IMR-90 (cell line): ENCODE data around the gene LARP4B. TPM values are rescaled to one million over a fixed set of nuclear protein-coding genes. Genes with fewer than 3 reads are reported as not detected.

Experiments used
- ATAC-seq: fragments of 200-7000 bp; cut with Tn5 transposase; 2 replicates; pipeline ENCODE4 v1.9.1; 2020; ENCODE audit warnings: low read depth, mild to moderate bottlenecking, moderate library complexity
- BruUV-seq: library from RNA; stranded (reverse); fragments of 400-500 nt; replicated peaks from 2 replicates; lab custom pipeline; 2021; lab: Mats Ljungman, UMichigan
- CTCF ChIA-PET: fragments of 300-600 bp; formaldehyde crosslinking; extraction: SDS; loops from one replicate; lab custom pipeline; 2021; ENCODE audit warnings: antibody characterized with exemption; lab: Yijun Ruan, JAX
- POLR2A ChIA-PET: fragments of 300-600 bp; sonication (Branson Sonifier 250); formaldehyde crosslinking; loops from one replicate; lab custom pipeline; 2022; ENCODE audit warnings: antibody characterized with exemption; ENCODE audit not compliant: unreplicated experiment; lab: Charles Lee
- DNase-seq: peaks from one replicate; pipeline ENCODE4 v3.0.0; 2013
- H2AFZ ChIP-seq: replicated peaks from 2 replicates; pipeline ENCODE3; 2013; ENCODE audit warnings: low read length, mild to moderate bottlenecking; ENCODE audit not compliant: poor library complexity
- H2AK5ac ChIP-seq: 2 replicates; pipeline ENCODE4 v1.6.1; 2013; ENCODE audit warnings: low read depth, low read length, inconsistent platforms
- H2AK9ac ChIP-seq: replicated peaks from 2 replicates; pipeline ENCODE3; 2013; ENCODE audit warnings: mild to moderate bottlenecking, low read depth, low read length, moderate library complexity; ENCODE audit not compliant: poor library complexity
- H2BK120ac ChIP-seq: 2 replicates; pipeline ENCODE4 v1.6.1; 2013; ENCODE audit warnings: low read depth, low read length, inconsistent platforms
- H2BK15ac ChIP-seq: 3 replicates; pipeline ENCODE4 v1.6.1; 2013; ENCODE audit warnings: low read depth, low read length, inconsistent platforms
- H2BK20ac ChIP-seq: 2 replicates; pipeline ENCODE4 v1.6.1; 2013; ENCODE audit warnings: low read depth, mild to moderate bottlenecking, inconsistent platforms, low read length, moderate library complexity
- H2BK5ac ChIP-seq: 2 replicates; pipeline ENCODE4 v1.6.1; 2013; ENCODE audit warnings: mild to moderate bottlenecking, low read depth, low read length, inconsistent platforms; ENCODE audit not compliant: poor library complexity, severe bottlenecking
- H3K14ac ChIP-seq: replicated peaks from 2 replicates; pipeline ENCODE4 v1.6.1; 2013; ENCODE audit warnings: low read depth, low read length, inconsistent platforms
- H3K18ac ChIP-seq: 2 replicates; pipeline ENCODE4 v1.6.1; 2013; ENCODE audit warnings: low read depth, low read length, control low read depth
- H3K23ac ChIP-seq: 2 replicates; pipeline ENCODE4 v1.6.1; 2013; ENCODE audit warnings: low read depth, low read length, inconsistent platforms
- H3K27ac ChIP-seq: 2 replicates; pipeline ENCODE4 v1.5.1; 2013; ENCODE audit warnings: mild to moderate bottlenecking, control low read depth, low read length; ENCODE audit not compliant: insufficient read depth
- H3K27me3 ChIP-seq: 2 replicates; pipeline ENCODE4 v1.6.1; 2013; ENCODE audit warnings: low read length; ENCODE audit not compliant: control insufficient read depth, insufficient read depth
- H3K36me3 ChIP-seq: 2 replicates; pipeline ENCODE4 v1.6.1; 2013; ENCODE audit warnings: low read length, mixed read lengths; ENCODE audit not compliant: control insufficient read depth, insufficient read depth
- H3K4ac ChIP-seq: 2 replicates; pipeline ENCODE4 v1.6.1; 2013; ENCODE audit warnings: low read depth, low read length, inconsistent platforms
- H3K4me1 ChIP-seq: 2 replicates; pipeline ENCODE4 v1.6.1; 2013; ENCODE audit warnings: low read length, mixed read lengths; ENCODE audit not compliant: control insufficient read depth, insufficient read depth
- H3K4me2 ChIP-seq: 2 replicates; pipeline ENCODE4 v1.6.1; 2013; ENCODE audit warnings: low read depth, mild to moderate bottlenecking, control low read depth, low read length, moderate library complexity
- H3K4me3 ChIP-seq: 2 replicates; pipeline ENCODE4 v1.5.1; 2013; ENCODE audit warnings: low read depth, mild to moderate bottlenecking, control low read depth, low read length, moderate library complexity; ENCODE audit not compliant: insufficient read depth
- H3K56ac ChIP-seq: 2 replicates; pipeline ENCODE4 v1.6.1; 2013; ENCODE audit warnings: low read length, inconsistent platforms; ENCODE audit not compliant: insufficient read depth; ENCODE audit errors: extremely low read depth
- H3K79me1 ChIP-seq, 2 experiments: 2 replicates each; pipeline ENCODE4 v1.6.1; 2013; ENCODE audit warnings: low read length in 2 of 2, inconsistent platforms in 1 of 2, low read depth in 1 of 2
- H3K9ac ChIP-seq: 2 replicates; pipeline ENCODE4 v1.6.1; 2013; ENCODE audit warnings: low read depth, low read length, control low read depth
- H3K9me1 ChIP-seq: 2 replicates; pipeline ENCODE4 v1.6.1; 2013; ENCODE audit warnings: low read length, inconsistent platforms; ENCODE audit not compliant: insufficient read depth
- H3K9me3 ChIP-seq: 2 replicates; pipeline ENCODE4 v1.6.1; 2013; ENCODE audit warnings: low read length; ENCODE audit not compliant: control insufficient read depth, insufficient read depth
- H4K20me1 ChIP-seq: 2 replicates; pipeline ENCODE4 v1.6.1; 2013; ENCODE audit warnings: low read length, inconsistent platforms; ENCODE audit not compliant: insufficient read depth
- H4K5ac ChIP-seq: 2 replicates; pipeline ENCODE4 v1.6.1; 2013; ENCODE audit warnings: mild to moderate bottlenecking, low read depth, low read length, control low read depth
- H4K8ac ChIP-seq, 2 experiments: 2 replicates each; pipeline ENCODE4 v1.6.1; 2013; ENCODE audit warnings: low read depth in 2 of 2, low read length in 2 of 2, control low read depth in 1 of 2, inconsistent platforms in 1 of 2
- H4K91ac ChIP-seq: 2 replicates; pipeline ENCODE4 v1.6.1; 2013; ENCODE audit warnings: low read depth, low read length, inconsistent platforms; ENCODE audit not compliant: insufficient read depth
- BHLHE40 ChIP-seq: fragments of 150-350 bp; IDR thresholded peaks from 2 replicates; pipeline ENCODE4 v1.6.1; 2016; ENCODE audit warnings: mild to moderate bottlenecking, low read depth, low read length
- CEBPB ChIP-seq: IDR thresholded peaks from 2 replicates; pipeline ENCODE4 v1.6.1; 2012; ENCODE audit warnings: low read depth, low read length, improper control_type of control experiment
- CTCF ChIP-seq: conservative IDR thresholded peaks from 2 replicates; pipeline ENCODE4 v1.5.1; 2012; ENCODE audit warnings: mild to moderate bottlenecking, low read depth, low read length, improper control_type of control experiment
- FOS ChIP-seq: fragments of 150-350 bp; IDR thresholded peaks from 2 replicates; pipeline ENCODE4 v1.6.1; 2016; ENCODE audit warnings: low read depth, low read length
- MAFK ChIP-seq: IDR thresholded peaks from 2 replicates; pipeline ENCODE4 v1.6.1; 2012; ENCODE audit warnings: low read depth, low read length, improper control_type of control experiment
- MAZ ChIP-seq: IDR thresholded peaks from 2 replicates; pipeline ENCODE4 v1.6.1; 2012; ENCODE audit warnings: low read depth, mild to moderate bottlenecking, low read length, improper control_type of control experiment, moderate library complexity, borderline replicate concordance
- MXI1 ChIP-seq: IDR thresholded peaks from 2 replicates; pipeline ENCODE4 v1.6.1; 2012; ENCODE audit warnings: low read depth, mild to moderate bottlenecking, low read length, moderate library complexity, borderline replicate concordance
- NFE2L2 ChIP-seq: fragments of 150-350 bp; IDR thresholded peaks from 2 replicates; pipeline ENCODE4 v1.6.1; 2016; ENCODE audit warnings: low read depth, mild to moderate bottlenecking, low read length
- POLR2A ChIP-seq: IDR thresholded peaks from 2 replicates; pipeline ENCODE4 v1.6.1; 2012; ENCODE audit warnings: mild to moderate bottlenecking, low read depth, low read length
- RAD21 ChIP-seq: IDR thresholded peaks from 2 replicates; pipeline ENCODE4 v1.6.1; 2012; ENCODE audit warnings: low read length, improper control_type of control experiment
- RCOR1 ChIP-seq: IDR thresholded peaks from 2 replicates; pipeline ENCODE4 v1.6.1; 2012; ENCODE audit warnings: mild to moderate bottlenecking, low read length, improper control_type of control experiment; ENCODE audit not compliant: insufficient replicate concordance
- RFX5 ChIP-seq: IDR thresholded peaks from 2 replicates; pipeline ENCODE4 v1.8.0; 2012; ENCODE audit warnings: low read depth, mild to moderate bottlenecking, low read length, moderate library complexity
- SMC3 ChIP-seq: fragments of 150-350 bp; IDR thresholded peaks from 2 replicates; pipeline ENCODE4 v1.6.1; 2016; ENCODE audit warnings: low read depth, mild to moderate bottlenecking, antibody characterized with exemption, low read length, moderate library complexity
- USF2 ChIP-seq: fragments of 150-350 bp; IDR thresholded peaks from 2 replicates; pipeline ENCODE4 v1.6.1; 2017; ENCODE audit warnings: mild to moderate bottlenecking, antibody characterized with exemption, low read length, low read depth
- WGBS, 2 experiments: methylation state at CpG; one replicate each; pipeline versions ENCODE4 v1.1.5 to v1.1.7; 2013; ENCODE audit warnings: missing lambda C conversion rate in 2 of 2; ENCODE audit not compliant: insufficient read length in 1 of 2; ENCODE audit errors: extremely low coverage in 2 of 2; 5-methylcytosine and 5-hydroxymethylcytosine counted together
- dilution Hi-C: fragments of 300-500 bp; cut with HindIII; formaldehyde crosslinking; loops from one replicate; pipeline ENCODE4 v1.14.3; 2018; ENCODE audit warnings: low sequenced_read_pairs; ENCODE audit not compliant: unreplicated experiment
- in situ Hi-C: fragments of 300-500 bp; cut with MboI; formaldehyde crosslinking; loops from 3 replicates; pipeline ENCODE4 v1.14.3; 2019; ENCODE audit warnings: low sequenced_read_pairs, inconsistent platforms, mixed read lengths
- intact Hi-C: fragments of 100-400 bp; cut with micrococcal nuclease; formaldehyde crosslinking; loops from 2 replicates; pipeline ENCODE4 v1.10.0; 2022
- polyA plus RNA-seq, 3 experiments: library from polyadenylated mRNA; depleted of rRNA; stranded (reverse); fragments of >200 nt; gene quantifications; 2 replicates each; pipeline ENCODE4 v1.2.3, GENCODE V29; 2012; ENCODE audit warnings: low replicate concordance in 1 of 3
- total RNA-seq: library from RNA; depleted of rRNA; stranded (reverse); fragments of >200 nt; gene quantifications from 2 replicates; pipeline ENCODE4 v1.2.3, GENCODE V29; 2012
- TF ChIP-seq, protein P1 (sequence below): fragments of 150-350 bp; IDR thresholded peaks from 2 replicates; pipeline ENCODE4 v1.6.1; 2016; ENCODE audit warnings: low read depth, mild to moderate bottlenecking, low read length, moderate library complexity, borderline replicate concordance

The LARP4B gene
- total and polyA plus RNA-seq, 2 of the 4 experiments (the other 2 are of a cell fraction): 24.3 to 25.5 TPM

DNA sequence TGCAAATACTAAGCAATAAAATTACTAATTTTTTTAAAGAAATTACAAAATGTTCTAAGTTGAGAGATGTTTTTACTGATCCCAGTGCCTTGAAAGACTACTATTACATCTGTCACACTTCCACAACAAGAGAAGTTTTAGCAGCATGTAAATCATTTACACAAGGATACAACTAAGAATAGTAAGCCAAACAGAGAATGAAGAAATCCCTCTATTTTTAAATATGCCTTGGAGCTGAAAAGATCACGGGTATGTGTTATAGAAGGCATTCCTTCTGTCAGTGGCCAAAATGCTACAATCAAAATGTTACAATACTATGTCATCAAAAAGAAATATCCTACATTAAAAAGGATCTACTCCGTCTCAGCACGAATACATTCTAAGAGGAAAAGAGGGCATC, 52.6 kb downstream of the LARP4B start:
- intact Hi-C loops: no loop called here
- H3K79me1 ChIP-seq: peaks cover 39 to 70% of the 10 kb centered on the region in 2 experiments
- DNase-seq (no peak), ATAC-seq (no peak; the same call in 1 of the 2 replicates)
- no peak overlapping the region for H2AK9ac ChIP-seq
- peaks cover 7% of the 10 kb centered on the region for H3K4me1 ChIP-seq
- BruUV-seq: no TSS peak
- no peak overlapping the region for H3K27ac ChIP-seq
- WGBS, 2 experiments: no CpG with 5 or more reads among the region's 3 CpGs
- H2BK5ac ChIP-seq: no peak overlapping the region
- H2BK20ac ChIP-seq: no peak overlapping the region
- H4K91ac ChIP-seq: no peak overlapping the region
- no peak overlapping the region for H3K4me2 ChIP-seq
- no peak overlapping the region for H4K8ac ChIP-seq
- no peaks in the 10 kb centered on the region for H3K9me3 ChIP-seq
- peaks cover 18% of the 10 kb centered on the region for H3K9me1 ChIP-seq
- H3K36me3 ChIP-seq: peaks cover 31% of the 10 kb centered on the region
- H3K23ac ChIP-seq: no peak overlapping the region
- H3K9ac ChIP-seq: no peak overlapping the region
- ChIA-PET POLR2A (no interaction called here), CTCF (no interaction called here)
- H3K27me3 ChIP-seq: no peaks in the 10 kb centered on the region
- H3K18ac ChIP-seq: no peak overlapping the region
- no peak overlapping the region for H3K56ac ChIP-seq
- dilution Hi-C loops: no loop called here
- H2BK120ac ChIP-seq: no peak overlapping the region
- H3K14ac ChIP-seq: no peak overlapping the region
- TF ChIP-seq SMC3: no peak
- TF ChIP-seq MAFK: no peak
- TF ChIP-seq, protein P1, sequence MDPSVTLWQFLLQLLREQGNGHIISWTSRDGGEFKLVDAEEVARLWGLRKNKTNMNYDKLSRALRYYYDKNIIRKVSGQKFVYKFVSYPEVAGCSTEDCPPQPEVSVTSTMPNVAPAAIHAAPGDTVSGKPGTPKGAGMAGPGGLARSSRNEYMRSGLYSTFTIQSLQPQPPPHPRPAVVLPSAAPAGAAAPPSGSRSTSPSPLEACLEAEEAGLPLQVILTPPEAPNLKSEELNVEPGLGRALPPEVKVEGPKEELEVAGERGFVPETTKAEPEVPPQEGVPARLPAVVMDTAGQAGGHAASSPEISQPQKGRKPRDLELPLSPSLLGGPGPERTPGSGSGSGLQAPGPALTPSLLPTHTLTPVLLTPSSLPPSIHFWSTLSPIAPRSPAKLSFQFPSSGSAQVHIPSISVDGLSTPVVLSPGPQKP: no peak
- no peak for TF ChIP-seq RCOR1
- TF ChIP-seq RAD21: no peak
- TF ChIP-seq CEBPB: no peak
- no peak for TF ChIP-seq FOS
- TF ChIP-seq BHLHE40: no peak
- no peak for TF ChIP-seq POLR2A
- no peak for TF ChIP-seq CTCF
- TF ChIP-seq RFX5: no peak
- no peak for TF ChIP-seq USF2
- TF ChIP-seq MXI1: no peak
- no peak for TF ChIP-seq MAZ
- no peak for TF ChIP-seq NFE2L2
- H3K4me3 ChIP-seq: no peak overlapping the region
- H2BK15ac ChIP-seq: no peak overlapping the region
- peaks cover 30% of the 10 kb centered on the region for H4K20me1 ChIP-seq
- H3K4ac ChIP-seq: no peak overlapping the region
- no peak overlapping the region for H2AK5ac ChIP-seq
- in situ Hi-C loops: no loop called here
- no peak overlapping the region for H4K5ac ChIP-seq
- no peak overlapping the region for H2AFZ ChIP-seq
